ENCODE results near the gene TTC38.

Gene TTC38

GRCh38 chr22:46229701-46230100 is 38.1 kb upstream of the TTC38 start:
- no peak for TF ChIP-seq CTCF (IDR thresholded peaks at IDR 0.05; ENCODE audit: extremely low read depth, missing control alignments)
- no peak for DNase-seq (ENCODE audit: low spot score)

GRCh38 chr22:46230262-46230901 is 37.4 kb upstream of the TTC38 start:
- TF ChIP-seq CTCF (IDR thresholded peaks at IDR 0.05; ENCODE audit: extremely low read depth, missing control alignments): no peak
- DNase-seq (ENCODE audit: low spot score): no peak

- TF ChIP-seq CTCF (IDR thresholded peaks at IDR 0.05; ENCODE audit: extremely low read depth, missing control alignments): no peak
- no peak for DNase-seq (ENCODE audit: low spot score)
Observed at GRCh38 chr22:46233231-46233630, 34.6 kb upstream of the TTC38 start.

GRCh38 chr22:46234969-46235368 is 32.8 kb upstream of the TTC38 start:
- no peak for DNase-seq (ENCODE audit: low spot score)
- no peak for TF ChIP-seq CTCF (IDR thresholded peaks at IDR 0.05; ENCODE audit: extremely low read depth, missing control alignments)

GRCh38 chr22:46237453-46238124 is 30.2 kb upstream of the TTC38 start:
- DNase-seq (ENCODE audit: low spot score): no peak
- TF ChIP-seq CTCF (IDR thresholded peaks at IDR 0.05; ENCODE audit: extremely low read depth, missing control alignments): no peak

- no peak for TF ChIP-seq CTCF (IDR thresholded peaks at IDR 0.05; ENCODE audit: extremely low read depth, missing control alignments)
- DNase-seq (ENCODE audit: low spot score): no peak
Observed at GRCh38 chr22:46238541-46238940, 29.3 kb upstream of the TTC38 start.

GRCh38 chr22:46239261-46240048 is 28.4 kb upstream of the TTC38 start:
- TF ChIP-seq CTCF (IDR thresholded peaks at IDR 0.05; ENCODE audit: extremely low read depth, missing control alignments): no peak
- DNase-seq (ENCODE audit: low spot score): no peak
